Adrenal gland (tissue), 12 donors: ENCODE data around the gene GBGT1. TPM values are rescaled to one million over a fixed set of nuclear protein-coding genes. Genes with fewer than 3 reads are reported as not detected.

ENCODE experiments used
- DNase-seq, 7 donors: peaks; one replicate each; pipeline ENCODE4 v3.0.0-alpha.2; 2019 to 2020
- H3K27ac ChIP-seq, 5 donors: fragments of 200-600 bp; sonication (generic) in 4 of 5; 1 replicate in 3 of 5; 2 replicates in 2 of 5; pipeline versions ENCODE4 v1.5.1 to v1.8.0; 2016 to 2020; ENCODE audit warnings: mild to moderate bottlenecking in 1 of 5
- H3K27me3 ChIP-seq: fragments of 200-600 bp; 2 replicates; pipeline ENCODE4 v1.8.0; 2021
- H3K36me3 ChIP-seq, 2 donors: fragments of 200-600 bp; replicated peaks in 1 of 2; 1 replicate in 1 of 2; 2 replicates in 1 of 2; pipeline versions ENCODE4 v1.5.1 to v1.8.0; 2018 to 2022
- H3K4me1 ChIP-seq, 2 donors: fragments of 200-600 bp; replicated peaks in 1 of 2; 1 replicate in 1 of 2; 2 replicates in 1 of 2; pipeline versions ENCODE4 v1.5.1 to v1.8.0; 2018 to 2021
- H3K4me3 ChIP-seq, 4 donors: fragments of 200-600 bp; sonication (generic) in 3 of 4; one replicate each; pipeline ENCODE4 v1.5.1; 2016 to 2018
- H3K9me3 ChIP-seq, 3 donors: fragments of 200-600 bp; sonication (generic) in 1 of 3; replicated peaks in 1 of 3; 1 replicate in 2 of 3; 2 replicates in 1 of 3; pipeline versions ENCODE4 v1.5.1 to v1.8.0; 2016 to 2021
- POLR2A ChIP-seq, 2 donors: fragments of 450-650 bp; IDR thresholded peaks; one replicate each; pipeline ENCODE4 v1.6.1; 2017; ENCODE audit warnings: antibody characterized with exemption in 2 of 2, mild to moderate bottlenecking in 2 of 2, moderate library complexity in 1 of 2
- WGBS, 4 donors: extraction: QIAGEN DNeasy Blood & Tissue Kit in 2 of 4; methylation state at CpG; one replicate each; pipeline versions ENCODE4 v1.1.5 to v1.1.7; 2013 to 2017; 5-methylcytosine and 5-hydroxymethylcytosine counted together
- intact Hi-C, 2 donors: fragments of 100-400 bp; cut with DNase I; formaldehyde crosslinking; loops; one replicate each; pipeline versions ENCODE4 v1.14.1 to v1.15.0; 2022 to 2023
- polyA plus RNA-seq, 3 donors: library from polyadenylated mRNA; stranded (reverse); fragments of 200-250 nt in 2 of 3; fragments of 350-450 nt in 1 of 3; fragmentation: Illumina TruSeq in 1 of 3; extraction: RNeasy Lipid Tissue Mini Kit (QIAGEN cat#74804) in 1 of 3; gene quantifications; one replicate each; pipeline ENCODE4 v1.2.3, GENCODE V29; 2013 to 2014
- total RNA-seq, 9 donors: library from RNA; depleted of rRNA in 4 of 9; stranded (reverse); fragments of >200 nt in 4 of 9; fragments of 120-200 nt in 1 of 9; fragmentation: NEBNext Ultra II Directional in 1 of 9; extraction: Animal tissue kit (Norgen Biotek cat#: 25700) in 1 of 9; gene quantifications; one replicate each; pipeline versions ENCODE4 v1.1.0 to v1.2.4, GENCODE V29; 2013 to 2023
- TF ChIP-seq, protein P1 (sequence below), 6 experiments: fragments of 450-650 bp in 4 of 6; fragments of 200-600 bp in 2 of 6; sonication (generic) in 1 of 6; IDR thresholded peaks; 1 replicate in 5 of 6; 2 replicates in 1 of 6; pipeline versions ENCODE4 v1.5.1 to v1.8.0; 2016 to 2021; ENCODE audit warnings: antibody characterized with exemption in 6 of 6, mild to moderate bottlenecking in 2 of 6, moderate library complexity in 1 of 6
- donor health status: healthy with polysubstance abuse.
- donor health status: Bipolar disorder and iron deficiency.
- donor health status: DM: yes; HTN: yes; CAD: no.
- donor health status: DM: no; HTN: no; CAD: no.
- donor health status: DM: no; HTN: no; CAD: no.
- donor health status: DM: yes; HTN: yes; CAD: no.

Gene GBGT1
- total and polyA plus RNA-seq, 12 donors, result 3.5 to 67.5 (median 29.2) TPM

DNA sequence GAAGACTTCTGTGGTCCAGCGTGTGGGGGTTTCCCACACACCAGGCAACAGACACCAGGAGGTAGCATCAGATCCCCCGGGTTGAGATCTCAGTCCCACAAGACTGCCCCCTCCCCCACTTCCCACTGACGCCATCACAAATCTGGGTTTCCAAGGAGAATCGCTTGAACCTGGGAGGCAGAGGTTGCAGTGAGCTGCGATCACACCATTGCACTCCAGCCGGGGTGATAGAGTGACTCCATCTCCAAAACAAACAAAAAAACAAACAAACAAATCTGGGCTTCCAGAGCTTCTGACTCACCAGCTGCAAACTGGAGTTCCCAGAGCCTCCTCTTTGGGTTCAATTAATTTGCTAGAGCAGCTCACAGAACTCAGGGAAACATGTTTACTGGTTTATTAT lies 4.7 kb upstream of the GBGT1 start:
- WGBS, 4 donors, result 66 to 77% (median 74%) methylated on average over 5 to 6 of the region's 6 CpGs
- intact Hi-C loops, result no loop called here
- Histone ChIP-seq H3K27ac (no peak overlapping the region), H3K27me3 (no peaks in the 10 kb centered on the region), H3K9me3 (no peaks in the 10 kb centered on the region), H3K36me3 (no peaks in the 10 kb centered on the region), H3K4me3 (no peak overlapping the region), H3K4me1 (peaks cover 4 to 9% of the 10 kb centered on the region in 2 donors)
- peak in 1 of 7 donors; percentile 13 for DNase-seq
- no peak for TF ChIP-seq POLR2A (IDR thresholded peaks at IDR 0.05)
- TF ChIP-seq, protein P1, sequence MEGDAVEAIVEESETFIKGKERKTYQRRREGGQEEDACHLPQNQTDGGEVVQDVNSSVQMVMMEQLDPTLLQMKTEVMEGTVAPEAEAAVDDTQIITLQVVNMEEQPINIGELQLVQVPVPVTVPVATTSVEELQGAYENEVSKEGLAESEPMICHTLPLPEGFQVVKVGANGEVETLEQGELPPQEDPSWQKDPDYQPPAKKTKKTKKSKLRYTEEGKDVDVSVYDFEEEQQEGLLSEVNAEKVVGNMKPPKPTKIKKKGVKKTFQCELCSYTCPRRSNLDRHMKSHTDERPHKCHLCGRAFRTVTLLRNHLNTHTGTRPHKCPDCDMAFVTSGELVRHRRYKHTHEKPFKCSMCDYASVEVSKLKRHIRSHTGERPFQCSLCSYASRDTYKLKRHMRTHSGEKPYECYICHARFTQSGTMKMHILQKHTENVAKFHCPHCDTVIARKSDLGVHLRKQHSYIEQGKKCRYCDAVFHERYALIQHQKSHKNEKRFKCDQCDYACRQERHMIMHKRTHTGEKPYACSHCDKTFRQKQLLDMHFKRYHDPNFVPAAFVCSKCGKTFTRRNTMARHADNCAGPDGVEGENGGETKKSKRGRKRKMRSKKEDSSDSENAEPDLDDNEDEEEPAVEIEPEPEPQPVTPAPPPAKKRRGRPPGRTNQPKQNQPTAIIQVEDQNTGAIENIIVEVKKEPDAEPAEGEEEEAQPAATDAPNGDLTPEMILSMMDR (IDR thresholded peaks at IDR 0.05), result no peak

DNA sequence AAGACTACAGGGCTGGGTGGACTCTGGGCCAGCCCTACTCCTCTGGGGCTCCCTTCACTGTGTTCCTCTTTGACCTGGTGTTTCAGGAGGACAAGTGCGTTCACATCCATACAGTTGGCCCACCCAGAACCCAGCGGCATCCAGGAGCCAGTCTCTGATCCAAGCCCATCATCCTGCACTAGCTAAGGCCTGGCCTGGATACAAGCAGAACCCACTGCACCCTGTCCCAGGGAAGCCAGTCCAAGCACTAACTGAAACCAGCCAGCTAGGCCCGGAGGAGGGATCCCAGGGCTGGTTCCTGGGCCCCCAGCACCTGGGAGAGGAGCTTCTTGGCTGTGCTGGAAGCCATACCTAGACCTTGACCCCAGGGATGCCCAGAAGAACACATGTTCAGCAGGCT lies 4.1 kb upstream of the GBGT1 start:
- no peak overlapping the region for H3K4me3 ChIP-seq
- TF ChIP-seq POLR2A (IDR thresholded peaks at IDR 0.05), result no peak
- TF ChIP-seq, protein P1 (IDR thresholded peaks at IDR 0.05), result no peak
- intact Hi-C loops, result no loop called here
- DNase-seq, result peak in 1 of 7 donors; percentile 14
- H3K4me1 ChIP-seq, result peaks cover 10 to 15% of the 10 kb centered on the region in 2 donors
- no peaks in the 10 kb centered on the region for H3K27me3 ChIP-seq
- no peaks in the 10 kb centered on the region for H3K9me3 ChIP-seq
- H3K36me3 ChIP-seq, result no peaks in the 10 kb centered on the region
- WGBS, 4 donors, result 90 to 100% (median 93%) methylated on average over 2 to 3 of the region's 3 CpGs
- H3K27ac ChIP-seq, result no peak overlapping the region

DNA sequence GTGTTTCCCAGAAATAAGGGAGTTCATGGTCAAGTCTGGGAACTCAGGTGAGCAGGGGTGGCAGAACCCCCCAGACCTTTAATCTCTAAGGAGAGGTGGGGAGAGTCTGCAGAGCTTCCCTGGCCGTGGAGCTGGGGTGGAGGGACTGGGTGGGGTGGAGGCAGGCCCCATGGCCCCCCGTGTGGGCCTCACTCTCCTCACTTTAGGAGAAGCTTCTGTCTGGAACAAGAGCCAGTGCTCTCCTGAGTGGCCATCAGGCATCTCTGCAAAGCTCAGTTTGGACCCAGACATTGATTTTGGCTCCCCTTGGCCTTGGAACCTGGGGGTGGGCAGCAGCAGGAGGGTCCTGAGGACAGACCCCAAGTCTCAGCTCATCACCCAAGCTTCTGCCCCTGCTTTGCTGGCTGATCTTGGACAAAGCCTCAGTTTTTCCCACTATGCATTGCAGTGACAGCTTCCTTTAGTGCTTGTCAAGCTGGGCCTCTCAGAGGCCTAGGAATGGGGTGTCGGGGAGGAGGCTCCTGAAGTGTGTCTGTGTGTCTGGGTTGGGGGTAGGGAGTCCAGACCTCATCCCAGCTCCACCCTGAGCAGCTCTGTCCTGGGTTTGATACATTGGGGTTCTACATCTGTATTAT lies 3.5 kb upstream of the GBGT1 start:
- Histone ChIP-seq H3K27ac (no peak overlapping the region), H3K27me3 (no peaks in the 10 kb centered on the region), H3K4me1 (peaks cover 15 to 18% of the 10 kb centered on the region in 2 donors), H3K9me3 (no peaks in the 10 kb centered on the region), H3K4me3 (no peak overlapping the region), H3K36me3 (no peaks in the 10 kb centered on the region)
- no peak for TF ChIP-seq POLR2A (IDR thresholded peaks at IDR 0.05)
- TF ChIP-seq, protein P1 (IDR thresholded peaks at IDR 0.05), result no peak
- DNase-seq, result peak in 2 of 7 donors; percentile 6 to 9
- intact Hi-C loops, result no loop called here
- WGBS, 4 donors, result 78 to 94% (median 87%) methylated on average over 3 of the region's 3 CpGs

DNA sequence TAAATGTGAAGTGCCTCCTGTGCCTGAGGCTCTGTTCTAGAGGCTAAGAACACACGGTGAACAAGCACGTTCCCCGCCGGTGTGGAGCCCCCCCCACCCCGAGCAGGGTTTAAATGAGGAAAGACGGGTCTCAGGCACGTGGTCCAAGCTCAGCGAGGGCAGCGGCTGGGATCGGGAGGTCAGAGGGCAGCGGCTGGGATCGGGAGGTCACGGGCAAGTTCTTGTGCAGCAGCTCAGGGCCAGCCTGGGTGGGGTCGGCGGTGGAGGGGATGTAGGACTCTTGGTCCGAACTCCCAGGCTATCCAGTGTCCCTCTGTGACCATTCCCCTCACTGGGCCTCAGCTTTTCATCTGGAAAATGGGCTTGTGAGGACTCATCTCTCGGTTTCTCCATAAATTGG lies 2.7 kb upstream of the GBGT1 start:
- H3K4me3 ChIP-seq, result no peak overlapping the region
- H3K4me1 ChIP-seq, result peaks cover 15 to 22% of the 10 kb centered on the region in 2 donors
- H3K27me3 ChIP-seq, result no peaks in the 10 kb centered on the region
- TF ChIP-seq, protein P1 (IDR thresholded peaks at IDR 0.05), result no peak
- no peak for TF ChIP-seq POLR2A (IDR thresholded peaks at IDR 0.05)
- H3K36me3 ChIP-seq, result no peaks in the 10 kb centered on the region
- no peaks in the 10 kb centered on the region for H3K9me3 ChIP-seq
- 63 to 86% (median 80%) methylated on average over 9 to 17 of the region's 17 CpGs for WGBS, 4 donors
- intact Hi-C loops, result no loop called here
- no peak overlapping the region for H3K27ac ChIP-seq
- peak in 2 of 7 donors; percentile 4 to 17 for DNase-seq
